ENCODE results near the gene SF3B5.

SF3B5 gene

DNA sequence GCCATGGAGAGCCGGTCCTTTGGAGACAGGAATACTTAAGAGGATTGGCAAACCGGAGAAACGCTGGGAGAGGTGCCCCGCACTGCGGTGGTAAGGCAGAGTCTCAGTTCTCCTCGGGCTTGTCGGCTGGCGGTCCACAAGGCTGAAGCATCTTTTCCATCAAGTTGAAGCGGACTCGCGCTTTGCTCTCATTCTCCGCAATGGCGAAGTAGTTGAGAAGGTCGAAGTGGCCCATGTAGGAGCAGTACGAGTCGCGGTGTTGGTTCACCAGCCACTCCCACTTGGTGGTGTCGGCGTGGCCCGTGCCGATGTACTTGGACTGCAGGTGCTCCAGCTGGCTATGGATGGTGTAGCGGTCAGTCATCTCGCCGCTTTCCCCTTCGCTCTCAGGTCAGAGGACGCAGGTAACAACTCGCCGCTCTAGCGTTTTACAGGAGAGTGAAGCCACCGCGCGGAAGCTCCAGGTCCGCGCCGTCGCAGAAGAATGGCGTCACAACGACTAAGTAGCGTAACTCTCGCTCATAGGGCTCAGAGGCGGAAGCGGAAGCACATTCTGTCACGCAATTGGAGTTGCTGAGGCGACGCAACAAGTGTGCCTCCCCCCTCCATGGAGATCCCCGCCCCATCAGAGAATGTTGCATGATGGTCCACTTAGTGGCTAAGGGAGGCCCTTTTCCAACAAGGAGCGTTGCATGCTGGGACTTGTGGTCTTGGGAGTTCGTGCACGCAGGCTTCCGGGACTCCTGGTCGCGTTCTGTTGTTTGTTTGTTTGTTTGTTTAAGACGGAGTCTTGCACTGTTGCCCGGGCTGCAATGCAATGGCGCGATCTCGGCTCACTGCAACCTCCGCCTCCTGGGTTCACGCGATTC lies at the start of gene SF3B5:
Gene SF3B5, minus strand, starts transcription at position 440 of the 869 bp plus-strand sequence. Its CDS starts 76 bp downstream, at position 364.
- ChIA-PET CTCF (interaction anchor here (0.5 to 1.0 kb wide), 2 partner anchors 31 to 398 kb away, joined by 3 read pairs; no protein-coding TSS in a partner anchor), POLR2A (ENCODE audit: low non-redundant PET) (interaction anchor here (0.6 to 0.8 kb wide), 2 partner anchors 32 to 250 kb away, joined by 3 read pairs; no protein-coding TSS in a partner anchor)
- TF ChIP-seq, protein P1, sequence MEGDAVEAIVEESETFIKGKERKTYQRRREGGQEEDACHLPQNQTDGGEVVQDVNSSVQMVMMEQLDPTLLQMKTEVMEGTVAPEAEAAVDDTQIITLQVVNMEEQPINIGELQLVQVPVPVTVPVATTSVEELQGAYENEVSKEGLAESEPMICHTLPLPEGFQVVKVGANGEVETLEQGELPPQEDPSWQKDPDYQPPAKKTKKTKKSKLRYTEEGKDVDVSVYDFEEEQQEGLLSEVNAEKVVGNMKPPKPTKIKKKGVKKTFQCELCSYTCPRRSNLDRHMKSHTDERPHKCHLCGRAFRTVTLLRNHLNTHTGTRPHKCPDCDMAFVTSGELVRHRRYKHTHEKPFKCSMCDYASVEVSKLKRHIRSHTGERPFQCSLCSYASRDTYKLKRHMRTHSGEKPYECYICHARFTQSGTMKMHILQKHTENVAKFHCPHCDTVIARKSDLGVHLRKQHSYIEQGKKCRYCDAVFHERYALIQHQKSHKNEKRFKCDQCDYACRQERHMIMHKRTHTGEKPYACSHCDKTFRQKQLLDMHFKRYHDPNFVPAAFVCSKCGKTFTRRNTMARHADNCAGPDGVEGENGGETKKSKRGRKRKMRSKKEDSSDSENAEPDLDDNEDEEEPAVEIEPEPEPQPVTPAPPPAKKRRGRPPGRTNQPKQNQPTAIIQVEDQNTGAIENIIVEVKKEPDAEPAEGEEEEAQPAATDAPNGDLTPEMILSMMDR (conservative IDR thresholded peaks at IDR 0.05; ENCODE audit: low read depth): no peak
- H3K27ac ChIP-seq: peak within 1 kb of the TSS; percentile 86
- DNase-seq (ENCODE audit: low spot score): peak; percentile 98

DNA sequence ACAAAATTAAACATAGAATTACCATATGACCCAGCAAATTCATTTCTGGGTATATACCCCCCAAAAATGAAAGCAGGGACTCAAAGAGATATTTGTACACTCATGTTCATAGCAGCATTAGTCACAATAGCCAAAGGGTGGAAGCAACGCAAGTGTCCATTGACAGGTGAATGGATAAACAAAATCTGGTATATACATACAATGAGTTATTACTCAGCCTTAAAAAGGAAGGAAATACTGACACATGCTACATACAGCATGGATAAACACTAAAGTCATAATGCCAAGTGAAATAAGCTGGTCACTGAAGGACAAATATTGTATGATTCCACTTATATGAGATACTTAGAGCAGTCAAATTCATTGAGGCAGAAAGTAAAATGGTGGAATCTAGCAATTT lies 49.6 kb upstream of the SF3B5 start:
- ChIA-PET POLR2A (ENCODE audit: low non-redundant PET) (no interaction called here), CTCF (no interaction called here)
- TF ChIP-seq, protein P1 (conservative IDR thresholded peaks at IDR 0.05; ENCODE audit: low read depth): no peak
- no peak overlapping the region for H3K27ac ChIP-seq
- no peak for DNase-seq (ENCODE audit: low spot score)

DNA sequence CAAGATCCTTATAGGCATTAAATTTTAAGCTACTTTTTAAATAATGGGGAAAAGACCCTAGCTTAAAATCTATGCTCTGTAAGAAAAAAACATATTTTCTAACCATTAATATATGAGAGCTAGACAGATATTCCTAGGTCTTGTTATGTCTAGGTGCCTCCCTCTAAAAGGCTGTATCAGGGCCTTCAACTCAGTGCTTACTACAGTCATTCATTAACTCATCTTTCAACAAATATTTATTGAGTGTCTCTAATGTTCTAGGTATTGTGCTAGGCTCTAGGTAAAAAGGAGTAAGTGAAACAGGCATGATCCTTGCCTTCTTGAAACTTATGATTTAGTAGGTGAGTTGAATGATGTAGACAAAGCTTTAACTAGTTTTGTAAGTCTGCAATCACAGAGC lies 48.5 kb upstream of the SF3B5 start:
- ChIA-PET POLR2A (ENCODE audit: low non-redundant PET) (no interaction called here), CTCF (interaction anchor here (0.6 to 0.7 kb wide), 2 partner anchors 74 to 492 kb away, joined by 3 to 4 read pairs; no protein-coding TSS in a partner anchor)
- no peak for DNase-seq (ENCODE audit: low spot score)
- TF ChIP-seq, protein P1 (conservative IDR thresholded peaks at IDR 0.05; ENCODE audit: low read depth): no peak
- H3K27ac ChIP-seq: no peak overlapping the region

DNA sequence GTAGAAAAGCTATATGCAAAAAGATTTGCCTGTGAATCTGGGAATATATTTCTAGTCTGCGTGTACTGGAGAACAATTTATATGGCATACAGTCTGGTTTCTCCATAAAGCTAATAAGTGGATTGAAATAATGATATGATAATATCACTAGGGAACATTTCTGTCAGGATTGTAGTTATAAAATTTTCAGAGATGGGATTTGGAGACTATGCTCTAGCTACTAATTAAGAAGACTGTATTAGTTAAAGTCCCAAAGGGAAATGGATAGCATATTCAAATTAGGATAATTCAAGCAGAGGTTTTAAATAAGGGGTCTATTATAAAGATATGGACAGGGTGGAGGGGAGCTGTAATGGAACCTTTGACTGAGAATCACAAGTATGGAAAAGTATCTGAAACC lies 47.7 kb upstream of the SF3B5 start:
- TF ChIP-seq, protein P1 (conservative IDR thresholded peaks at IDR 0.05; ENCODE audit: low read depth): no peak
- H3K27ac ChIP-seq: no peak overlapping the region
- ChIA-PET POLR2A (ENCODE audit: low non-redundant PET) (no interaction called here), CTCF (interaction anchor here (0.7 kb wide), 1 partner anchor 491 kb away, joined by 4 read pairs; no protein-coding TSS in a partner anchor)
- DNase-seq (ENCODE audit: low spot score): no peak

DNA sequence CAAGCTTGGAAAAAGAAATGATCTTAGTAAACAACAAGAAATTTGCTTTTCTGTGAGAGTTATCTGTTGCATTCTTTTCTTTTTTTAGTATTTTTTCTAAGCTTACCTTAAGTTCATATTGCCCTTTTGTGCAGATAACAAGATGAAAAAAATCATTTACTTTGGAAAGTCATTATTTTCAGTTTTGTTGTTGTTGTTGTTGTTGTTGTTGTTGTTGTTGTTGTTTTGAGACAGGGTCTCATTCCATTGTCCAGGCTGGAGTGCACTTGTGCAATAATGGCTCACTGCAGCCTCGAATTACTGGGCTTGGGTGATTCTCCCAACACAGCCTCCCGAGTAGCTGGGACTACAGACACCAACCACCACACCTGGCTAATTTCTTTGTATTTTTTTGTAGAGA lies 46.1 kb upstream of the SF3B5 start:
- ChIA-PET CTCF (no interaction called here), POLR2A (ENCODE audit: low non-redundant PET) (no interaction called here)
- DNase-seq (ENCODE audit: low spot score): no peak
- TF ChIP-seq, protein P1 (conservative IDR thresholded peaks at IDR 0.05; ENCODE audit: low read depth): no peak
- H3K27ac ChIP-seq: no peak overlapping the region

DNA sequence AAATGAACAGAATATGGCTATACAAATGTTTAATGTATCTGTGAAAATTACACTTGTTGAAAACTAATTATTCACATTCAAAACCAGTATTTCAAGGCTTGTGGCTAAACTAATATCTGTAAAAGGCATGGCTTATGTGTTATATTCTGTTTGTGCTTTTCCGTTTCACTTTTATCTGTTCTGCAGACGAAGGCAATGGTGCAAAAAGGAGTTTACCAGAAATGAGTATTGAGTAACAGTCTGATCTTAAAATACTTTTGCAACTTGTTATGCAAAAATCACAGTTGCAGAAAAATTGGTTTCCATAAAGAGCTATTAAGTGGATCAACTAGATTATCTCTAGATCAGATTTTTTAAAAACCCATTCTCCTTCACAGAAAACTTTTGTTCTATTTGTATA lies 45.5 kb upstream of the SF3B5 start:
- TF ChIP-seq, protein P1 (conservative IDR thresholded peaks at IDR 0.05; ENCODE audit: low read depth): no peak
- no peak for DNase-seq (ENCODE audit: low spot score)
- no peak overlapping the region for H3K27ac ChIP-seq
- POLR2A ChIA-PET (ENCODE audit: low non-redundant PET): no interaction called here
- CTCF ChIA-PET: no interaction called here
